ENCODE results near the gene TRMO. TPM values are rescaled to one million over a fixed set of nuclear protein-coding genes. Genes with fewer than 3 reads are reported as not detected.

TRMO gene
- total and polyA plus RNA-seq, 9 of the 15 experiments (the other 6 are each of a cell fraction or from before 2014, with no cell fraction given) = 5.6 to 22.4 (median 16.2) TPM

- TF ChIP-seq REST (IDR thresholded peaks at IDR 0.05; ENCODE audit: borderline replicate concordance) (peak; percentile 28; the same call in 1 of the 2 replicates), REST (CRISPR knock-in tag; IDR thresholded peaks at IDR 0.05; ENCODE audit: low read depth) (peak; percentile 35; the same call in 1 of the 2 replicates), TCF15 (CRISPR knock-in tag; IDR thresholded peaks at IDR 0.05) (peak; percentile 73; the same call in 1 of the 2 replicates), ZBTB7A (IDR thresholded peaks at IDR 0.05; ENCODE audit: borderline replicate concordance, control insufficient read depth, low read depth, low read length) (0 out of 2 replicates have a peak, but pooled peaks have one; percentile 34), THRA (IDR thresholded peaks at IDR 0.05) (peak; percentile 38; the same call in 1 of the 2 replicates), ZNF639 (CRISPR knock-in tag; conservative IDR thresholded peaks at IDR 0.05 in 1 of 2, IDR thresholded peaks at IDR 0.05 in 1 of 2) (peak in 1 of 2 experiments; percentile 61; a peak in 2 of 4 replicates), NR4A1 (CRISPR knock-in tag; IDR thresholded peaks at IDR 0.05) (peak; percentile 38; the same call in 1 of the 2 replicates), NR4A1 (tag; IDR thresholded peaks at IDR 0.05) (peak; percentile 95), DDX20 (tag; IDR thresholded peaks at IDR 0.05; ENCODE audit: low read depth) (peak; percentile 15; the same call in 1 of the 2 replicates), ZMIZ1 (IDR thresholded peaks at IDR 0.05; ENCODE audit: low read depth in 2 of 2, low read length in 2 of 2) (peak in 1 of 2 experiments; percentile 91; a peak in 2 of 4 replicates)
Observed at GRCh38 chr9:97960678-97961328, 38.5 kb upstream of the TRMO start (continued).
